ENCODE results near the gene CAPN9. TPM values are rescaled to one million over a fixed set of nuclear protein-coding genes. Genes with fewer than 3 reads are reported as not detected.

Gene CAPN9
- total RNA-seq, 1 donor from 2014 or later: not detected

GRCh38 chr1:230701895-230702768, 45.1 kb upstream of the CAPN9 start:
- no peak for DNase-seq (ENCODE audit: low spot score)
- TF ChIP-seq, protein P1, sequence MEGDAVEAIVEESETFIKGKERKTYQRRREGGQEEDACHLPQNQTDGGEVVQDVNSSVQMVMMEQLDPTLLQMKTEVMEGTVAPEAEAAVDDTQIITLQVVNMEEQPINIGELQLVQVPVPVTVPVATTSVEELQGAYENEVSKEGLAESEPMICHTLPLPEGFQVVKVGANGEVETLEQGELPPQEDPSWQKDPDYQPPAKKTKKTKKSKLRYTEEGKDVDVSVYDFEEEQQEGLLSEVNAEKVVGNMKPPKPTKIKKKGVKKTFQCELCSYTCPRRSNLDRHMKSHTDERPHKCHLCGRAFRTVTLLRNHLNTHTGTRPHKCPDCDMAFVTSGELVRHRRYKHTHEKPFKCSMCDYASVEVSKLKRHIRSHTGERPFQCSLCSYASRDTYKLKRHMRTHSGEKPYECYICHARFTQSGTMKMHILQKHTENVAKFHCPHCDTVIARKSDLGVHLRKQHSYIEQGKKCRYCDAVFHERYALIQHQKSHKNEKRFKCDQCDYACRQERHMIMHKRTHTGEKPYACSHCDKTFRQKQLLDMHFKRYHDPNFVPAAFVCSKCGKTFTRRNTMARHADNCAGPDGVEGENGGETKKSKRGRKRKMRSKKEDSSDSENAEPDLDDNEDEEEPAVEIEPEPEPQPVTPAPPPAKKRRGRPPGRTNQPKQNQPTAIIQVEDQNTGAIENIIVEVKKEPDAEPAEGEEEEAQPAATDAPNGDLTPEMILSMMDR (IDR thresholded peaks at IDR 0.05): no peak
- H3K9me3 Mint-ChIP-seq (ENCODE audit: low read depth): no peaks in the 10 kb centered on the region
- no peak overlapping the region for H3K27ac Mint-ChIP-seq (ENCODE audit: unreplicated experiment)
- no peak overlapping the region for H3K4me3 Mint-ChIP-seq (ENCODE audit: unreplicated experiment)
- peaks cover 4% of the 10 kb centered on the region for H3K4me1 Mint-ChIP-seq (ENCODE audit: low read depth)
- H3K36me3 Mint-ChIP-seq (ENCODE audit: low read depth): peaks cover 20% of the 10 kb centered on the region
- no peaks in the 10 kb centered on the region for H3K27me3 Mint-ChIP-seq (ENCODE audit: low read depth)

GRCh38 chr1:230702934-230703678, 44.1 kb upstream of the CAPN9 start:
- Mint-ChIP-seq H3K4me1 (ENCODE audit: low read depth) (no peaks in the 10 kb centered on the region), H3K27ac (ENCODE audit: unreplicated experiment) (no peak overlapping the region), H3K4me3 (ENCODE audit: unreplicated experiment) (no peak overlapping the region), H3K36me3 (ENCODE audit: low read depth) (peaks cover 25% of the 10 kb centered on the region), H3K9me3 (ENCODE audit: low read depth) (no peaks in the 10 kb centered on the region), H3K27me3 (ENCODE audit: low read depth) (peaks cover 2% of the 10 kb centered on the region)
- DNase-seq (ENCODE audit: low spot score): no peak
- TF ChIP-seq, protein P1 (IDR thresholded peaks at IDR 0.05): no peak

DNA sequence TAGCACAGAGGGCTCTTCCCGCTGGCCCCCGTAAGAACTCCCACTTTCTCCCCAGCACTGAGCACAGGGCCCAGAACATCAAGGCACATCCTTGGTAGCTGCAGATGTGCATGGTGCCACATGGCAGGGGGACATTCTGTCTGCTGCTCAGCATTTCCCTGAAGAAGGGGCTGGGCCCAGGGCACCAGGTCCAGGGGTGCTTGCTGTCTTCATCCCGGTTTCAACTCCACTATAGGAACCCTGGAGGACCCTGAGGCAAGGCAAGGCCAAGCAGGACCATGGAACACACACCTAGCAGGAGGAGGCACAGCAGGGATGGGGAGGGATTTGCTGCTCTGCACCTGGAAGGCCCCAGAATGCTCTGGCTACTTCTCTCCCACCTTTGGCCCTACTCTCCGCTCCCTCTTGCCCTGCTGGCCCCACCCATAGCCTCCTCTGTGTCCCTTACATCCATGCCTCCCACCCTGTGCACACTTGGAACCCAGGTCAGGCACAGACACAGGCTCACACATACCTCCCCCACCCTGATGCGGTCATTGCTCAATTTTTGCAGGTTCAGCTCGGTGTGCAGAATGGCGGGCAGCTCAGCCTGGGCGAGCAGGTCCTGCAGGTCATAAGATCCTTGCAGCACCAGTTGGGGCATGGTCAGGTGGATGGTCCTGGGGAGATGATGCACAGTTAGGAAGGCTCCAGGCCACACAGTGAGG, 43.4 kb upstream of the CAPN9 start:
- Mint-ChIP-seq H3K4me1 (ENCODE audit: low read depth) (peaks cover 5% of the 10 kb centered on the region), H3K4me3 (ENCODE audit: unreplicated experiment) (no peak overlapping the region), H3K9me3 (ENCODE audit: low read depth) (no peaks in the 10 kb centered on the region), H3K27me3 (ENCODE audit: low read depth) (peaks cover 8% of the 10 kb centered on the region), H3K27ac (ENCODE audit: unreplicated experiment) (no peak overlapping the region), H3K36me3 (ENCODE audit: low read depth) (peaks cover 32% of the 10 kb centered on the region)
- no peak for DNase-seq (ENCODE audit: low spot score)
- TF ChIP-seq, protein P1 (IDR thresholded peaks at IDR 0.05): no peak

- Mint-ChIP-seq H3K4me1 (ENCODE audit: low read depth) (peaks cover 8% of the 10 kb centered on the region), H3K9me3 (ENCODE audit: low read depth) (no peaks in the 10 kb centered on the region), H3K36me3 (ENCODE audit: low read depth) (peaks cover 37% of the 10 kb centered on the region), H3K4me3 (ENCODE audit: unreplicated experiment) (no peak overlapping the region), H3K27me3 (ENCODE audit: low read depth) (peaks cover 9% of the 10 kb centered on the region), H3K27ac (ENCODE audit: unreplicated experiment) (no peak overlapping the region)
- no peak for DNase-seq (ENCODE audit: low spot score)
- TF ChIP-seq, protein P1 (IDR thresholded peaks at IDR 0.05): no peak
These were observed 42.4 kb upstream of the CAPN9 start for GRCh38 chr1:230704830-230705229.
